D341Med (cell line): Measurements from ENCODE around the gene EIF6.

Source experiments
- DNase-seq: peaks from one replicate; pipeline ENCODE4 v3.0.0; 2012; ENCODE audit warnings: low spot score

The EIF6 gene

GRCh38 chr20:35293303-35294292, 9.0 kb upstream of the EIF6 start:
- no peak for DNase-seq

GRCh38 chr20:35292504-35293285, 8.1 kb upstream of the EIF6 start:
- no peak for DNase-seq

DNA sequence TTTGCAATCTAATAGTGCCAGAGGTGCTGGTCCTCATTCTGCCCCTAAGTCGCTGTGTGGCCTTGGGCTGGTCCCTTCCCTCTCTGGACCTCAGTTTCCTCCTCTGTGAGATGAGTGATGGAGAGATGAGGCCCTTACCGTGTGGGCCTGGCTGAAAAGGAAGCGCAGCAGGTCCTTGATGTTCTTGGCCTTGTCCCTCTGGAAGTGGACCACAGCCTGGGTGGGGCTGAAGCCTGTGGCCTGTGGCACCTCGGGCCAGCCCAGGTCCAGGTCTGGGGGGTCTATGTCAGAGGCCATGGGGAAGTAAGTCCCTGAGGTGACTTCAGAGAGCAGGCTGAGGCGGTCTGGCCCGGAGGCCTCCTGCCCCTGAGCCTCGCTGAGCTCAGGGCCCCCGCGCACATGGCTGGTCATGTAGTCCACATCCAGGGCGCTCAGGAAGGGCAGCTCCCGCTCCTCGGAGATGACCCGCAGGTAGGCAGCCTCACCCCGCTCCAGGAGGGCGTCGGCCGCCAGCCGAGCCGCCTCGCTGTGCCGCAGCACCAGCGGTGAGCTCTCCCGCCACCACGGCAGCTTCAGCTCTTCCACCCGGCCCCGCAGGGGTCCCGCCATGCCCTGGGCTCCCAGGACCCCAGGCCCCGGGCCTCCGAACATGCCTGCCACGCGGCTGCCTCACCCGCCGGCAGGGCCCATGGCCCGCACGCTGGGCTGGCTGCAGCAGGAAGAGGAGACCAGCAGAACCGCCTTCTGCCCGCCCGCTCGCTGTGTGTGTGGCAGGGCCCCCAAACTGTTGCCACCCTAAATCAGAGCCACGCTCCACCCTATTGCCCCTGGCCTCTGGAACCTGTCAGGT, 7.3 kb upstream of the EIF6 start, which contains the start of gene FAM83C:
FAM83C (minus strand) TSS at position 772 of the 850 bp plus-strand sequence; CDS start at position 651, 121 bp downstream.
- no peak for DNase-seq

GRCh38 chr20:35290887-35291417, 6.4 kb upstream of the EIF6 start:
- no peak for DNase-seq

- no peak for DNase-seq
These were observed 5.8 kb upstream of the EIF6 start for GRCh38 chr20:35290186-35290886.

DNA sequence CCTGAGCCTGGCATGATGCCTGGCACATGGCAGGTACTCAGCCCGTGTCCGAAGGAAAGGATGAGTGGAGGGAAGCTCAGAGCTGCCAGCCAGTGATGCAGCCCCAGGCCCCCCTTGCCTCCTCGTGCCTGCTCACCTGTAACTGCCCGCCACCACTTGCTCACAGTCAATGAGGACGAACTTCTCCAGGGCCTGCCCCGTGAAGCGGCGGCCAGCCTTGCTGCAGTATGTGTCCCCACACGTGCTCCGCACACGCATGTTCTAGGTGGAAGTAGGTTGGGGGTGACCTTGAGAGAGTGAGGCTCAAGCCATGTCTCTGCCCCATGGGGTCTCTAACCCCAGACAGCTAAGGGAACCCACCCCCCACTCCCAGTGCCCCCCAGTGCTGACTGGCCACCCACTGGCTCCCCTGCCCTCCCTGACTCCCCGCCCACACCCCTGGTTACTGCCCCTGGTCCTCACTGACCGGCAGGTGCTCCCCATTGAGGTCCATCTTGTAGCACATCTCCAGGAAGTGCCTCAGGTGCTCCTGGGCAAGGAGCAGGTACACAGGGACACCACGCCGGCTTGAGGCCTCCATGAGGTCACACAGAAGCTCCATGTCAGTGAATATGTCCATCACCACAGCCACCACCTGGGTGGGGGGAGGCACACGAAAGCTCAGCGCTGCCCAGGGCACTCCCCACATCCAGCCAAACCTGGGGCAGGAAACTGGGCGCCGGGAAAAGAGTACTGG, 3.9 kb upstream of the EIF6 start:
- DNase-seq, result no peak

GRCh38 chr20:35287509-35288324, 3.1 kb upstream of the EIF6 start:
- no peak for DNase-seq

DNA sequence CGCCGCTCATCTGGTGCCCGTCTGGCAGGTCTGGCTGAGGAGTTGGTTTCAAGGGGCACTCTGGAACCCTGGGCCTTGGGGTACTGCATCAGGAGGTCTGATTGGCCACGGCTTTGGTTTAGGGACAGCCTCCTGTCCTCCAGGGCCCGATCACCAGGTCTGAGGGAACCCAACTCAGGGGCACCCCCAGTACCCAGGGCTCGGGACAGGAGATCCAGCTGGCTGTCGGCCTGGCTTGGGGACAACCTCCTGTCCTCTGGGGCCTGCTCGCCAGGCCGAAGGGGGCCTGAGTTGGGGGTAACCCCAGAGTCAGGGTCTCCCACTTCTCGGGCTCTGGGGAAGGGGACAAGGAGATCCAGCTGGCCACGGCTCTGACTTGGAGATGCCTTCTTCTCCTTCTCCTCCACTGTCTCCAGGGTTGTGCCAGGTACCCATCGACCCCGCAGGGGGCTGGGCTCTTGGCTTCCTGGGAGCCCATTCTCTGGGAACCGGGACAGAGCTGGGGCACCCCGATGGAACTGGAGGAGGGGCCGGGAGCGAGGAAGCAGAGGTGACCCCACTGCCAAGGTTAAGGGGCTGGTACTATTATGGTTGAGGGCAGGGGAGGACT, 2.4 kb upstream of the EIF6 start:
- DNase-seq, result no peak

- DNase-seq, result no peak
These were observed 1.7 kb upstream of the EIF6 start for GRCh38 chr20:35286077-35286898.

DNA sequence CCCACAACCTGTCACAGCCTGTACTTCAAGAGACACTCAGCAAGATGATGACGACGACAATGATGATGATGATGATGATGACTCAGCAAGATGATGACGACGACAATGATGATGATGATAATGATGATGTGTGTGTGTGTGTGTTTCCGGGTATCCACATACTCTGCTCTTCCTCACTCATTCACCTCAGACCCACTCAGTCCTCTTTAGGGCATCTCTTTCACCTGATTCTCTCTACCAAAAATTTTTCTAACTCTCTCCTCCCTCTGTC, 1.2 kb upstream of the EIF6 start:
- no peak for DNase-seq

GRCh38 chr20:35284992-35285805, 627 bp upstream of the EIF6 start:
- no peak for DNase-seq

DNA sequence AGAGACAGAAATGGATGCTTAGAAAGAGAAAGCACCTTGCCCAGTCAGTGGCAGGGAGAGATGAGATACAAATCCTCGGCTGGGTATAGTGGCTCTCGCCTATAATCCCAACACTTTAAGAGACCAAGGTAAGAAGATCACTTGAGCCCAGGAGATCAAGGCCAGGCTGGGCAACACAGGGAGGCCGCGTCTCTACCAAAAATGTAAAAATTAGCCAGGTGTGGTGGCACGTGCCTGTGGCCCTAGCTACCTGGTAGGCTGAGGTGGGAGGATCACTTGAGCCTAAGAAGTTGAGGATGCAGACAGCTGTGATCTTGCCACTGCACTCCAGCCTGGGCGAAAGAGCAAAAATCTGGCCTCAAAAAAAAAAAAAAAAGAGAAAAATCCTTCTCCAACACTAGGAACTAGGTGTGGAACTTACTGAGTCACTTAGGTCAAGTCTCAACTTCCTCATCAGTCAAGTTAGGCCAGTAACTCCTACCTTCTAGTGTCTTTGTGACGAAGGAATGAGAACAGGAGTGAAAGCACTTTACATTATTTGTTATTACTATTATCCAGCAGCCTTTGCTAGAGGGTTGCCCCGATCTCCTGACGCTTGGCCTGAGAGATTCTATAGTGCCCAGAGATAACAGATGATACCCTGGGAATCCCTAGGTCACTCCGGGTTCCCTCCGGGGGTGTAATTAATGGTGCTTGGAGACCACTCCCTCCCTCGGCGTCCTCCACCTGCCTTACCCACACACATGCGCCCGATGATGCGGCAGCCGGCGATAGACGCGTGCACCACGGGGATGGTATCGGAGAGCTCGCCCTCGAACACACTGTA, 918 bp downstream of the EIF6 start:
- DNase-seq, result no peak

GRCh38 chr20:35281506-35282101, 3.0 kb downstream of the EIF6 start:
- no peak for DNase-seq

DNA sequence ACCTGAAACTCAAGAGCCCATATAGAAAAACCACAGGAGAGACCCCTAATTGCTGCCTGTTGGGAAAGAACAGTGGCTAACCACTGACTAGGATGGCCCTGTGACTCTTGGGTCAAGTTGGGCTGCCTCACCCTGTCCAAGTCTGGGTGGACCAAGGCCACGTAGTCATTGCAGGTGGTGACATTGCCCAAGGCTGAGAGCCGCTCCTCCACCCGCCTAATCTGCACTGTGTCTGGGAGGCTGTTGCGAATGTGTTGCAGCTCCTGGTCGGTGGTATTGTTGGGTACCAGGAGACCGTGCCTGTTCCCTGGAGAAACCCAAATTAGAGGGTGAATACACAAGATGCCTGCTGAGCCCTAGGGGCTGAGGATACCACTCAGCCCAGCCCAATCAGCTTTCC, 4.0 kb downstream of the EIF6 start:
- no peak for DNase-seq

GRCh38 chr20:35279533-35280174, 4.9 kb downstream of the EIF6 start:
- no peak for DNase-seq

DNA sequence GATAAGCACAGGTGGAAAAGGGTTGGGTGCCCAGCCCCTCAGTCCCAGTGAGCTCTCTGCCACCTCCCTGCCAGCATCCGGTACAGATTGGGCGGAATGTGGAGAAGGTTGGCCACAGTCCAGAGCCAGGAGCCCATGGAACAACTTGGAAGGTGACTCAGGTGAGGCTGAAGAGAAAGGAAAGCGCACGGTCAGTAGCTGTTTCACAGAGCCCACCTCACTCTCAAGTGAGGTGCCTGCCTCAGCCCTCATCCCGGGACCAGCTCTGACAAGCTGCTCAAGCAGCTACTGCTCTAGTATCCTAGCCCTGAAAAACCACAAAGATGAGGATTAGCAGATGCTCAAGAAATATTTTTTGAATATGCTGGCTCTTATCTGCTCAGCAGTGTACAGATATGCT, 5.5 kb downstream of the EIF6 start:
- no peak for DNase-seq
